Prostate gland (tissue), 2 donors: ENCODE results near the gene CDK14. TPM values are rescaled to one million over a fixed set of nuclear protein-coding genes. Genes with fewer than 3 reads are reported as not detected.

Source experiments
- DNase-seq: peaks from one replicate; pipeline ENCODE4 v3.0.0-alpha.2; 2019; ENCODE audit warnings: low spot score
- H3K27ac ChIP-seq, 2 donors: fragments of 200-600 bp; sonication (generic); 2 replicates each; pipeline ENCODE4 v1.5.1; 2017 to 2019
- H3K27me3 ChIP-seq: fragments of 200-600 bp; sonication (generic); replicated peaks from 2 replicates; pipeline ENCODE4 v1.5.1; 2019; ENCODE audit not compliant: insufficient read depth
- H3K36me3 ChIP-seq, 2 donors: fragments of 200-600 bp; sonication (generic); 1 replicate in 1 of 2; 2 replicates in 1 of 2; pipeline versions ENCODE4 v1.5.1 to v1.8.1; 2017 to 2019
- H3K4me1 ChIP-seq: fragments of 200-600 bp; sonication (generic); replicated peaks from 2 replicates; pipeline ENCODE4 v1.5.1; 2019
- H3K4me3 ChIP-seq, 2 donors: fragments of 200-600 bp; sonication (generic); 2 replicates each; pipeline ENCODE4 v1.5.1; 2017 to 2019
- H3K9me3 ChIP-seq: fragments of 200-600 bp; sonication (generic); 2 replicates; pipeline ENCODE4 v1.5.1; 2017
- CTCF ChIP-seq, 4 experiments: fragments of 200-600 bp in 2 of 4; fragments of 450-650 bp in 2 of 4; sonication (generic) in 2 of 4; IDR thresholded peaks; 1 replicate in 3 of 4; 2 replicates in 1 of 4; pipeline ENCODE4 v1.5.1; 2016 to 2019; ENCODE audit warnings: antibody characterized with exemption in 4 of 4, mild to moderate bottlenecking in 2 of 4, moderate library complexity in 2 of 4
- POLR2A ChIP-seq: fragments of 450-650 bp; IDR thresholded peaks from one replicate; pipeline ENCODE4 v1.6.1; 2016; ENCODE audit warnings: antibody characterized with exemption, mild to moderate bottlenecking
- POLR2AphosphoS5 ChIP-seq: sonication (generic); formaldehyde crosslinking; IDR thresholded peaks from one replicate; pipeline ENCODE4 v1.6.1; 2017; ENCODE audit warnings: antibody characterized with exemption
- WGBS: methylation state at CpG from one replicate; pipeline ENCODE4 v1.1.5; 2018; 5-methylcytosine and 5-hydroxymethylcytosine counted together
- intact Hi-C: fragments of 100-400 bp; cut with DNase I; formaldehyde crosslinking; loops from one replicate; pipeline ENCODE4 v1.14.2; 2022
- total RNA-seq, 2 donors: library from RNA; depleted of rRNA; stranded (reverse); fragments of >200 nt; gene quantifications; one replicate each; pipeline ENCODE4 v1.1.0, GENCODE V29; 2016

The CDK14 gene
- total RNA-seq, 2 donors from 2014 or later: 13.7 to 20.7 TPM

DNA sequence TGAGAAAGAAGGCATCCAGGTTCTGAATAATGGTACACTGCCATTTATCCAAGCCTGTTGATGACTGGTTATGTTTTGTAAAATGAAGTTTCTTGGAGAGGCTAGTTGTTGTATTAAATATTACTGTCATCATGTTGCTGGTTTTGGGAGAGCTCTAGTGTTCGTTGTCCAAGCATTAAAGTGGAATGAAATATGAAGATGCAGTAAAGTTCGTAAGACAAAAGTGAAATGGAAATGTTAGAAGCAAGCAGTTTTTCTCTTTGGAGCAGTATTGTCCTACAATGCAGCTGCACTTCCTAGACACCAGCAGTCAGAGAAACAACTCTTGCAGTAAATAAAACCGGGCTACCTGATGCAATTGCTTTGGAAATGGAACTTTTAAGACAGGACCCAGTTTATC is 511.3 kb downstream of the CDK14 start:
- Histone ChIP-seq H3K27me3 (no peaks in the 10 kb centered on the region), H3K36me3 (no peaks in the 10 kb centered on the region), H3K4me3 (no peak overlapping the region), H3K9me3 (no peaks in the 10 kb centered on the region), H3K4me1 (peaks cover 3% of the 10 kb centered on the region), H3K27ac (no peak overlapping the region)
- DNase-seq: no peak
- 63% methylated on average over 3 of the region's 3 CpGs for WGBS
- intact Hi-C loops: no loop called here
- no peak for TF ChIP-seq POLR2A
- no peak for TF ChIP-seq CTCF (IDR thresholded peaks at IDR 0.05)
- TF ChIP-seq POLR2AphosphoS5: no peak

- no peak for TF ChIP-seq CTCF (IDR thresholded peaks at IDR 0.05)
- no peak for TF ChIP-seq POLR2A
- no peak for TF ChIP-seq POLR2AphosphoS5
- Histone ChIP-seq H3K9me3 (no peaks in the 10 kb centered on the region), H3K4me3 (no peak overlapping the region), H3K4me1 (no peaks in the 10 kb centered on the region), H3K36me3 (no peaks in the 10 kb centered on the region), H3K27ac (no peak overlapping the region), H3K27me3 (no peaks in the 10 kb centered on the region)
- intact Hi-C loops: no loop called here
- DNase-seq: no peak
- WGBS: 94% methylated on average over 3 of the region's 3 CpGs
Observed at GRCh38 chr7:91109200-91109599, 513.1 kb downstream of the CDK14 start.

DNA sequence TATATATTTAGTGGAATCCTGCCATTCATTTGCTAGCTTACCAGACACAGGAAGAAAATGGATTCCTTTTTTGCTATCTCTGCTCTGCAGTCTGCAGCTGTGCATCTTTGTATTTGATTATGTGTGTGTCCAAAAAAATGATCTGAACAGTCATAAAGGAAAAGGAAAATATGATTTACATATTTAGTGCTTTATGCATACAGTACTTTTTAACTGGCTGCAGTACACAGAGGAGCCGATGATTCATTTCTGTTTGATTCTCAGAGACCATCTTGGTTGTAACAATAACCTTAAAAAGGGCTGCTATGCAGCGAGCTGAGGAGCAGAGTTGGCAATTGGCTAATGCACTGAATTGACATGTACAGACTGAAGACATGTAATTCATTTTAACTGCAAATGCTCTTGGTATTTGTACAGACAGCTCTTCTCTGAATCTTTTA is 516.8 kb downstream of the CDK14 start:
- DNase-seq: no peak
- no peaks in the 10 kb centered on the region for H3K36me3 ChIP-seq
- no peaks in the 10 kb centered on the region for H3K4me1 ChIP-seq
- H3K9me3 ChIP-seq: no peaks in the 10 kb centered on the region
- no peak for TF ChIP-seq POLR2A
- no peak for TF ChIP-seq CTCF (IDR thresholded peaks at IDR 0.05)
- H3K27me3 ChIP-seq: no peaks in the 10 kb centered on the region
- H3K4me3 ChIP-seq: no peak overlapping the region
- intact Hi-C loops: no loop called here
- no peak overlapping the region for H3K27ac ChIP-seq
- 22% methylated on average over 2 of the region's 2 CpGs for WGBS

DNA sequence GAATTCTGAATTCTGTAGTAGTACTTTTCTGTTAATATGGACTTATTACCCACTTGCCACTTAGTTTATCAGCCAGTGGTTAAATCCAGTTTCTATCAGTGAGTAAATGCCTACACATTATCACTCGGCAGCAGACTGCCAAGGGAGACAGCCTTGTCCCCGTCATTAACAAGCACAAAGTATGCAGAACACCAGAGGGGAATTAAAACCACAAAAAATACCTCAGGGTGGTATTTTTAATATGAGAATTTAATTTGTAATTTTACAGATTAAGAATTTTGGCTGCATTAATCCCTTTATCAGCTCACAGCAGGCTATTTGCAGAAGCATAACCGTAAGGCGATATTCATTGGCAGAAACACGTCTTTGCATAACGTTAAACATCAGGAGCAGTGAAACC is 518.1 kb downstream of the CDK14 start:
- Histone ChIP-seq H3K36me3 (no peaks in the 10 kb centered on the region), H3K27me3 (no peaks in the 10 kb centered on the region), H3K9me3 (no peaks in the 10 kb centered on the region), H3K4me1 (no peaks in the 10 kb centered on the region), H3K27ac (no peak overlapping the region), H3K4me3 (no peak overlapping the region)
- 91% methylated on average over 6 of the region's 6 CpGs for WGBS
- no peak for DNase-seq
- intact Hi-C loops: no loop called here
- TF ChIP-seq POLR2A (no peak), POLR2AphosphoS5 (no peak)

GRCh38 chr7:91126762-91127161 is 530.6 kb downstream of the CDK14 start:
- Histone ChIP-seq H3K27me3 (no peaks in the 10 kb centered on the region), H3K36me3 (no peaks in the 10 kb centered on the region), H3K9me3 (no peaks in the 10 kb centered on the region), H3K27ac (no peak overlapping the region), H3K4me1 (no peaks in the 10 kb centered on the region), H3K4me3 (no peak overlapping the region)
- no peak for DNase-seq
- 92% methylated on average over 8 of the region's 8 CpGs for WGBS
- TF ChIP-seq CTCF (IDR thresholded peaks at IDR 0.05) (no peak), POLR2AphosphoS5 (no peak), POLR2A (no peak)
- intact Hi-C loops: no loop called here
